ENCODE data around the gene KIF18A. TPM values are rescaled to one million over a fixed set of nuclear protein-coding genes. Genes with fewer than 3 reads are reported as not detected.

KIF18A gene
- total RNA-seq, 1 experiment from 2014 or later = 20.6 TPM

GRCh38 chr11:28110108-28110820, 2.3 kb upstream of the KIF18A start (continued):
- TF ChIP-seq, protein P1, sequence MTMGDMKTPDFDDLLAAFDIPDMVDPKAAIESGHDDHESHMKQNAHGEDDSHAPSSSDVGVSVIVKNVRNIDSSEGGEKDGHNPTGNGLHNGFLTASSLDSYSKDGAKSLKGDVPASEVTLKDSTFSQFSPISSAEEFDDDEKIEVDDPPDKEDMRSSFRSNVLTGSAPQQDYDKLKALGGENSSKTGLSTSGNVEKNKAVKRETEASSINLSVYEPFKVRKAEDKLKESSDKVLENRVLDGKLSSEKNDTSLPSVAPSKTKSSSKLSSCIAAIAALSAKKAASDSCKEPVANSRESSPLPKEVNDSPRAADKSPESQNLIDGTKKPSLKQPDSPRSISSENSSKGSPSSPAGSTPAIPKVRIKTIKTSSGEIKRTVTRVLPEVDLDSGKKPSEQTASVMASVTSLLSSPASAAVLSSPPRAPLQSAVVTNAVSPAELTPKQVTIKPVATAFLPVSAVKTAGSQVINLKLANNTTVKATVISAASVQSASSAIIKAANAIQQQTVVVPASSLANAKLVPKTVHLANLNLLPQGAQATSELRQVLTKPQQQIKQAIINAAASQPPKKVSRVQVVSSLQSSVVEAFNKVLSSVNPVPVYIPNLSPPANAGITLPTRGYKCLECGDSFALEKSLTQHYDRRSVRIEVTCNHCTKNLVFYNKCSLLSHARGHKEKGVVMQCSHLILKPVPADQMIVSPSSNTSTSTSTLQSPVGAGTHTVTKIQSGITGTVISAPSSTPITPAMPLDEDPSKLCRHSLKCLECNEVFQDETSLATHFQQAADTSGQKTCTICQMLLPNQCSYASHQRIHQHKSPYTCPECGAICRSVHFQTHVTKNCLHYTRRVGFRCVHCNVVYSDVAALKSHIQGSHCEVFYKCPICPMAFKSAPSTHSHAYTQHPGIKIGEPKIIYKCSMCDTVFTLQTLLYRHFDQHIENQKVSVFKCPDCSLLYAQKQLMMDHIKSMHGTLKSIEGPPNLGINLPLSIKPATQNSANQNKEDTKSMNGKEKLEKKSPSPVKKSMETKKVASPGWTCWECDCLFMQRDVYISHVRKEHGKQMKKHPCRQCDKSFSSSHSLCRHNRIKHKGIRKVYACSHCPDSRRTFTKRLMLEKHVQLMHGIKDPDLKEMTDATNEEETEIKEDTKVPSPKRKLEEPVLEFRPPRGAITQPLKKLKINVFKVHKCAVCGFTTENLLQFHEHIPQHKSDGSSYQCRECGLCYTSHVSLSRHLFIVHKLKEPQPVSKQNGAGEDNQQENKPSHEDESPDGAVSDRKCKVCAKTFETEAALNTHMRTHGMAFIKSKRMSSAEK (CRISPR knock-in tag; IDR thresholded peaks at IDR 0.05; ENCODE audit: borderline replicate concordance) = no peak
- TF ChIP-seq MYBL2 (CRISPR knock-in tag; IDR thresholded peaks at IDR 0.05) (peak; percentile 70; the same call in 1 of the 2 replicates), ZNF425 (CRISPR knock-in tag; conservative IDR thresholded peaks at IDR 0.05) (no peak), ZBTB21 (CRISPR knock-in tag; IDR thresholded peaks at IDR 0.05; ENCODE audit: borderline replicate concordance) (0 out of 2 replicates have a peak, but pooled peaks have one; percentile 20), FOXP1 (CRISPR knock-in tag; IDR thresholded peaks at IDR 0.05; ENCODE audit: borderline replicate concordance) (peak; percentile 85; the same call in 1 of the 2 replicates), SMAD4 (CRISPR knock-in tag; IDR thresholded peaks at IDR 0.05) (no peak), MXD4 (CRISPR knock-in tag; IDR thresholded peaks at IDR 0.05; ENCODE audit: borderline replicate concordance) (no peak), JUN (CRISPR knock-in tag; IDR thresholded peaks at IDR 0.05) (no peak), ATF1 (CRISPR knock-in tag; IDR thresholded peaks at IDR 0.05) (no peak), CDX4 (CRISPR knock-in tag; IDR thresholded peaks at IDR 0.05; ENCODE audit: borderline replicate concordance) (no peak), ELF4 (CRISPR knock-in tag; IDR thresholded peaks at IDR 0.05; ENCODE audit: low read depth) (no peak), CREM (CRISPR knock-in tag; IDR thresholded peaks at IDR 0.05) (peak; percentile 61; the same call in 1 of the 2 replicates), MAX (CRISPR knock-in tag; IDR thresholded peaks at IDR 0.05) (peak; percentile 45; the same call in 1 of the 2 replicates), FOXK1 (CRISPR knock-in tag; IDR thresholded peaks at IDR 0.05) (peak; percentile 94), USF2 (CRISPR knock-in tag; IDR thresholded peaks at IDR 0.05) (0 out of 2 replicates have a peak, but pooled peaks have one; percentile 6), AR (CRISPR knock-in tag; IDR thresholded peaks at IDR 0.05) (no peak), HMGA2 (CRISPR knock-in tag; IDR thresholded peaks at IDR 0.05) (no peak), EMX1 (CRISPR knock-in tag; IDR thresholded peaks at IDR 0.05) (no peak), RELA (CRISPR knock-in tag; IDR thresholded peaks at IDR 0.05; ENCODE audit: borderline replicate concordance) (no peak), ZNF121 (CRISPR knock-in tag; IDR thresholded peaks at IDR 0.05) (no peak), SMAD3 (CRISPR knock-in tag; IDR thresholded peaks at IDR 0.05; ENCODE audit: borderline replicate concordance) (peak; percentile 18; the same call in 1 of the 2 replicates)
- TF ChIP-seq, protein P2, sequence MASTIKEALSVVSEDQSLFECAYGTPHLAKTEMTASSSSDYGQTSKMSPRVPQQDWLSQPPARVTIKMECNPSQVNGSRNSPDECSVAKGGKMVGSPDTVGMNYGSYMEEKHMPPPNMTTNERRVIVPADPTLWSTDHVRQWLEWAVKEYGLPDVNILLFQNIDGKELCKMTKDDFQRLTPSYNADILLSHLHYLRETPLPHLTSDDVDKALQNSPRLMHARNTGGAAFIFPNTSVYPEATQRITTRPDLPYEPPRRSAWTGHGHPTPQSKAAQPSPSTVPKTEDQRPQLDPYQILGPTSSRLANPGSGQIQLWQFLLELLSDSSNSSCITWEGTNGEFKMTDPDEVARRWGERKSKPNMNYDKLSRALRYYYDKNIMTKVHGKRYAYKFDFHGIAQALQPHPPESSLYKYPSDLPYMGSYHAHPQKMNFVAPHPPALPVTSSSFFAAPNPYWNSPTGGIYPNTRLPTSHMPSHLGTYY (CRISPR knock-in tag; IDR thresholded peaks at IDR 0.05) = 0 out of 2 replicates have a peak, but pooled peaks have one; percentile 57
- TF ChIP-seq, protein P3, sequence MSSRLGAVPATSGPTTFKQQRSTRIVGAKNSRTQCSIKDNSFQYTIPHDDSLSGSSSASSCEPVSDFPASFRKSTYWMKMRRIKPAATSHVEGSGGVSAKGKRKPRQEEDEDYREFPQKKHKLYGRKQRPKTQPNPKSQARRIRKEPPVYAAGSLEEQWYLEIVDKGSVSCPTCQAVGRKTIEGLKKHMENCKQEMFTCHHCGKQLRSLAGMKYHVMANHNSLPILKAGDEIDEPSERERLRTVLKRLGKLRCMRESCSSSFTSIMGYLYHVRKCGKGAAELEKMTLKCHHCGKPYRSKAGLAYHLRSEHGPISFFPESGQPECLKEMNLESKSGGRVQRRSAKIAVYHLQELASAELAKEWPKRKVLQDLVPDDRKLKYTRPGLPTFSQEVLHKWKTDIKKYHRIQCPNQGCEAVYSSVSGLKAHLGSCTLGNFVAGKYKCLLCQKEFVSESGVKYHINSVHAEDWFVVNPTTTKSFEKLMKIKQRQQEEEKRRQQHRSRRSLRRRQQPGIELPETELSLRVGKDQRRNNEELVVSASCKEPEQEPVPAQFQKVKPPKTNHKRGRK (CRISPR knock-in tag; IDR thresholded peaks at IDR 0.05; ENCODE audit: borderline replicate concordance) = no peak
